ENCODE results near the gene ZNF692. TPM values are rescaled to one million over a fixed set of nuclear protein-coding genes. Genes with fewer than 3 reads are reported as not detected.
"Not testable (repeated sequence)": the region's sequence is repeated elsewhere in the genome, so short reads cannot be mapped to it uniquely, and the experiment has no call there.

The ZNF692 gene
- total RNA-seq, 1 donor = 22.0 TPM

GRCh38 chr1:248890549-248891498, 31.9 kb upstream of the ZNF692 start:
- H3K4me3 ChIP-seq (ENCODE audit: low read depth, low read length) = no peak overlapping the region
- TF ChIP-seq, protein P1, sequence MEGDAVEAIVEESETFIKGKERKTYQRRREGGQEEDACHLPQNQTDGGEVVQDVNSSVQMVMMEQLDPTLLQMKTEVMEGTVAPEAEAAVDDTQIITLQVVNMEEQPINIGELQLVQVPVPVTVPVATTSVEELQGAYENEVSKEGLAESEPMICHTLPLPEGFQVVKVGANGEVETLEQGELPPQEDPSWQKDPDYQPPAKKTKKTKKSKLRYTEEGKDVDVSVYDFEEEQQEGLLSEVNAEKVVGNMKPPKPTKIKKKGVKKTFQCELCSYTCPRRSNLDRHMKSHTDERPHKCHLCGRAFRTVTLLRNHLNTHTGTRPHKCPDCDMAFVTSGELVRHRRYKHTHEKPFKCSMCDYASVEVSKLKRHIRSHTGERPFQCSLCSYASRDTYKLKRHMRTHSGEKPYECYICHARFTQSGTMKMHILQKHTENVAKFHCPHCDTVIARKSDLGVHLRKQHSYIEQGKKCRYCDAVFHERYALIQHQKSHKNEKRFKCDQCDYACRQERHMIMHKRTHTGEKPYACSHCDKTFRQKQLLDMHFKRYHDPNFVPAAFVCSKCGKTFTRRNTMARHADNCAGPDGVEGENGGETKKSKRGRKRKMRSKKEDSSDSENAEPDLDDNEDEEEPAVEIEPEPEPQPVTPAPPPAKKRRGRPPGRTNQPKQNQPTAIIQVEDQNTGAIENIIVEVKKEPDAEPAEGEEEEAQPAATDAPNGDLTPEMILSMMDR (IDR thresholded peaks at IDR 0.05; ENCODE audit: insufficient read depth, low read depth, low read length) = no peak
- no peak for DNase-seq (ENCODE audit: low read depth)

DNA sequence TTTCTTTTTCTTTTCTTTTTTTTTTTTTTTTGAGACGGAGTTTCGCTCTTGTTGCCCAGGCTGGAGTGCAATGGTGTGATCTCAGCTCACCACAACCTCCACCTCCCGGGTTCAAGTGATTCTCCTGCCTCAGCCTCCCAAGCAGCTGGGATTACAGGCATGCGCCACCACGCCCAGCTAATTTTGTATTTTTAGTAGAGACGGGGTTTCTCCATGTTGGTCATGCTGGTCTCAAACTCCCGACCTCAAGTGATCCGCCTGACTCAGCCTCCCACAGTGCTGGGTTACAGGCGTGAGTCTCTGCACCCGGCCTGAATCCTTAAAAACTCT, 31.0 kb upstream of the ZNF692 start:
- not testable (repeated sequence) for DNase-seq (ENCODE audit: low read depth); H3K4me3 ChIP-seq (ENCODE audit: low read depth, low read length)

DNA sequence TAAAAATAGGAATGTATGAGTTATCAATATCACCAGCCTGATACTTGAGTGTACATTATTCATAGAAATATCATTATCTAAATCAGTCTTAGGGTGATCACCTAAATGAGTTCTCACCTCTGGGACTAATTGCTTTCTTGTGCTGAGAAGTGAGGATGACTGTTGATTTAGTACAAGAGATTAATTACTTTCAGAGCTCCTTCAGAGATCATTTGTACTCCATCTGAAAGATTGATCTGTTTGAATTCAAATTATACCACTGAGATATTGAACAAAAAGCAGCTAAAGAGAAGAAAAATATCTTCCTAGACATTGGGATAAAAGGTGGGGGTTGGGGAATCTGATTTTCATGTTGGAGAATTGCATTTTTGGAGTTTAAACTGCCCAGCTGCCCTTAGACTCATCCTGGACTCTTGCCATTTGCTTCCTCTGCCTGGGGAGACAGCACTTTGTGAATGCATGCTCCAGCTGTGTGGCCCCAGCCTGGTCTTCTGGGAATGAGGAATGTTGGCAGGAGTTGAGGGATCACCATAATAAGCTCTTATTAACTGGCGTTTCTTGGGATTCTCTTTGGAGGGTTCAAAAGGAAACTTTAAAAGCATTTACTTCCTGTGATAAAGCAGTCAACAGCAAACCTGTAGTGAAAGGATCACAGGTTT, 27.5 kb upstream of the ZNF692 start:
- DNase-seq (ENCODE audit: low read depth) = peak; percentile 22

GRCh38 chr1:248885646-248886045, 26.8 kb upstream of the ZNF692 start:
- DNase-seq (ENCODE audit: low read depth) = no peak
- TF ChIP-seq, protein P1 (IDR thresholded peaks at IDR 0.05; ENCODE audit: insufficient read depth, low read depth, low read length) = no peak
- no peak overlapping the region for H3K4me3 ChIP-seq (ENCODE audit: low read depth, low read length)

More for the DNA sequence above, 27.5 kb upstream of the ZNF692 start:
- H3K4me3 ChIP-seq (ENCODE audit: low read depth, low read length) = no peak overlapping the region
- TF ChIP-seq, protein P1 (IDR thresholded peaks at IDR 0.05; ENCODE audit: insufficient read depth, low read depth, low read length) = no peak

GRCh38 chr1:248884632-248885295, 25.9 kb upstream of the ZNF692 start:
- no peak for DNase-seq (ENCODE audit: low read depth)
- no peak overlapping the region for H3K4me3 ChIP-seq (ENCODE audit: low read depth, low read length)
- TF ChIP-seq, protein P1 (IDR thresholded peaks at IDR 0.05; ENCODE audit: insufficient read depth, low read depth, low read length) = no peak

- not testable (repeated sequence) for H3K4me3 ChIP-seq (ENCODE audit: low read depth, low read length)
- DNase-seq (ENCODE audit: low read depth) = peak; percentile 13
Observed at GRCh38 chr1:248882427-248882826, 23.5 kb upstream of the ZNF692 start.

- H3K4me3 ChIP-seq (ENCODE audit: low read depth, low read length) = no peak overlapping the region
- TF ChIP-seq, protein P1 (IDR thresholded peaks at IDR 0.05; ENCODE audit: insufficient read depth, low read depth, low read length) = no peak
- no peak for DNase-seq (ENCODE audit: low read depth)
Observed at GRCh38 chr1:248881261-248881660, 22.4 kb upstream of the ZNF692 start.

Measured in fibroblast of villous mesenchyme (primary cell).